Mucosa of descending colon (tissue), 3 donors: Measurements from ENCODE around the gene TXLNB. TPM values are rescaled to one million over a fixed set of nuclear protein-coding genes. Genes with fewer than 3 reads are reported as not detected.

Experiments
- ATAC-seq: fragments of 200-7000 bp; cut with Tn5 transposase; one replicate; pipeline ENCODE4 v1.9.1; 2020; ENCODE audit warnings: mild to moderate bottlenecking, moderate library complexity
- DNase-seq, 3 donors: peaks; one replicate each; pipeline ENCODE4 v3.0.0-alpha.2; 2020
- H3K36me3 ChIP-seq: fragments of 200-600 bp; one replicate; pipeline ENCODE4 v1.8.0; 2021; ENCODE audit warnings: low read depth, mild to moderate bottlenecking
- H3K4me1 ChIP-seq: fragments of 200-600 bp; one replicate; pipeline ENCODE4 v1.8.0; 2021; ENCODE audit warnings: low read depth, mild to moderate bottlenecking
- H3K4me3 ChIP-seq: fragments of 200-600 bp; one replicate; pipeline ENCODE4 v1.8.0; 2021; ENCODE audit warnings: mild to moderate bottlenecking
- H3K9me3 ChIP-seq: fragments of 200-600 bp; one replicate; pipeline ENCODE4 v1.8.0; 2021; ENCODE audit warnings: mild to moderate bottlenecking
- intact Hi-C, 2 donors: fragments of 100-400 bp; cut with DNase I in 1 of 2; cut with micrococcal nuclease in 1 of 2; formaldehyde crosslinking; loops; one replicate each; pipeline versions ENCODE4 v1.11.0 to v1.11.1; 2022; cut with DNase I, micrococcal nuclease
- total RNA-seq, 3 donors: library from RNA; stranded (reverse); fragmentation: NEBNext Ultra II Directional in 2 of 3; extraction: Animal tissue kit (Norgen Biotek cat#: 25700) in 2 of 3; gene quantifications; one replicate each; pipeline versions ENCODE4 v1.2.1 to v1.2.4, GENCODE V29; 2021 to 2023
- TF ChIP-seq, protein P1 (sequence below): fragments of 200-600 bp; IDR thresholded peaks from one replicate; pipeline ENCODE4 v1.8.0; 2022; ENCODE audit warnings: antibody characterized with exemption, mild to moderate bottlenecking
- donor health status: DM: no; HTN: no; CAD: no; lungs with moderate emphysema.
- donor health status: DM: no; HTN: no; CAD: no.
- donor health status: DM: no; HTN: yes; CAD: no.

TXLNB gene
- total RNA-seq, 3 donors from 2014 or later, result 0.29 to 0.89 (median 0.36) TPM

DNA sequence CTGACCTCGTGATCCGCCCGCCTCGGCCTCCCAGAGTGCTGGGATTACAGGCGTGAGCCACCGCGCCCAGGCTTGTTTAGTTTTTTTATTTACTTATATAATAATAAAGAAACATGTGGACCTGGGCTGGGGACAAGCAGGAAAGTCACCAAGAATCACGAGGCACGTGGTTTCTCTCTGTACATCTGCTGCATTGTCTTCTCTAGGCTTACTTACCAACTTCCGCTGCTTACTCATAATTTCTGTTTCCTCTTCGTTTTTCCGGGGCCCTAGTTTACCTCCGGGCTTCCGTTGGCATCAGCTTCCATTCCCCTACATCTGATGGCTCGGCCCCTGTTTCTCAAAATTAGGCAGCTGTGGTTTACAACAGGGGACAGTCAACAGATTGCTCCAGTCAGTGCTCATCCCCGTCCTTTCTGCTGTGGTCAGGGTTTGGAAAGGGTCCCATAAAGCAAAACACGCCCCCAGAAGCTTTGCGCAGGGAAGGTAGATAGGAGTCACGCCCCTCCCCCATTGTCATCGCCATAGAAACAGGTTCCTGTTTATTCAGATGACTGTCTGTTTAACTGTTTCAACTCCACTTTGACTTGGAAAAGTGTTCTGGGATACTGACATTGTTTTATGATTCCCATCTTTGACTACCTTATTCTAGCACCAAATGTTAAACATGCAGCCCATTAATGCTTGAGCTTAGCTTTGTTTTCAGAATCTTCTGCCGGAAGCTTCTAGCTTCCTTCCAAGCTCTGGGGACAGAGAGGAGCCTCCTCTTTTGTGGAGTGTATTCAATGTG lies 31.9 kb upstream of the TXLNB start:
- ATAC-seq (peak; percentile 82), DNase-seq (peak; percentile 51 to 83 (median 66))
- TF ChIP-seq, protein P1, sequence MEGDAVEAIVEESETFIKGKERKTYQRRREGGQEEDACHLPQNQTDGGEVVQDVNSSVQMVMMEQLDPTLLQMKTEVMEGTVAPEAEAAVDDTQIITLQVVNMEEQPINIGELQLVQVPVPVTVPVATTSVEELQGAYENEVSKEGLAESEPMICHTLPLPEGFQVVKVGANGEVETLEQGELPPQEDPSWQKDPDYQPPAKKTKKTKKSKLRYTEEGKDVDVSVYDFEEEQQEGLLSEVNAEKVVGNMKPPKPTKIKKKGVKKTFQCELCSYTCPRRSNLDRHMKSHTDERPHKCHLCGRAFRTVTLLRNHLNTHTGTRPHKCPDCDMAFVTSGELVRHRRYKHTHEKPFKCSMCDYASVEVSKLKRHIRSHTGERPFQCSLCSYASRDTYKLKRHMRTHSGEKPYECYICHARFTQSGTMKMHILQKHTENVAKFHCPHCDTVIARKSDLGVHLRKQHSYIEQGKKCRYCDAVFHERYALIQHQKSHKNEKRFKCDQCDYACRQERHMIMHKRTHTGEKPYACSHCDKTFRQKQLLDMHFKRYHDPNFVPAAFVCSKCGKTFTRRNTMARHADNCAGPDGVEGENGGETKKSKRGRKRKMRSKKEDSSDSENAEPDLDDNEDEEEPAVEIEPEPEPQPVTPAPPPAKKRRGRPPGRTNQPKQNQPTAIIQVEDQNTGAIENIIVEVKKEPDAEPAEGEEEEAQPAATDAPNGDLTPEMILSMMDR, result no peak
- no peak overlapping the region for H3K4me3 ChIP-seq
- no peaks in the 10 kb centered on the region for H3K4me1 ChIP-seq
- intact Hi-C loops, result no loop called here
- H3K36me3 ChIP-seq, result no peaks in the 10 kb centered on the region
- H3K9me3 ChIP-seq, result no peaks in the 10 kb centered on the region

- intact Hi-C loops, result no loop called here
- no peaks in the 10 kb centered on the region for H3K4me1 ChIP-seq
- DNase-seq (no peak), ATAC-seq (no peak)
- TF ChIP-seq, protein P1, result no peak
- H3K9me3 ChIP-seq, result no peaks in the 10 kb centered on the region
- H3K4me3 ChIP-seq, result no peak overlapping the region
- H3K36me3 ChIP-seq, result no peaks in the 10 kb centered on the region
These were observed 28.3 kb upstream of the TXLNB start for GRCh38 chr6:139320081-139320480.

DNA sequence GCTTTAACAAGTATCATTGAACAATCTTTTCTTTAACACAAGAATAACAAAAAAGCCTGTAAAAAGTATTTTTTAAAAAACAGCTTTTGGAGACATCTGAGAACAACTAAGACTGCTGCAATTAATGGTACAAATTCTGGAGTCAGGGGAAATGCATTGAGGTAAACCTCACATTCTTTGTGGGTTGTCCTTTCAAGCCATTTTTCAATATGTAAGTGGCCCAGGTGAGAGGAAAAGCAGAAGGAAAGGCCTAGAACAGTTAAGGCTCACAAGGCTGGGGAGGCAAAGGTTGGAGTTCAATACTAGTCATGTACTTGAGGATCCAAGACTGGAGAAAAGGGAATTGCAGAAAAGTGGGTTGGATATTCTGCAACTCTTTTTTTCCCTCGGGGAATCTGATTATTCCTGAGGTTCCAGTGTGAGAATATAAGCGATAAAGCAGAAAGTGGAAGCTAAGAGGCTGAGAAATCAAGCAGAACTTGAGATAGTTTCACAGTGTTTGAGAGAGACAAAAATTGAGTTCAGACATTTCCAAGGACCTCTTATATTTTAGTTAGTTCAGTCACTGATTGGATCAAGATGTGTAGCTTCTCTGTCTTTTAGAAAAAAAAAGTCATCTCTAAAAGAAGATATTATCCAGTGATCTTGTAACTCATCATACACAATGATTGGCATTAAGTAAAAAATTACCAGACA lies 25.0 kb upstream of the TXLNB start:
- no peaks in the 10 kb centered on the region for H3K36me3 ChIP-seq
- TF ChIP-seq, protein P1, result no peak
- intact Hi-C loops, result no loop called here
- no peak overlapping the region for H3K4me3 ChIP-seq
- no peaks in the 10 kb centered on the region for H3K4me1 ChIP-seq
- DNase-seq, result no peak
- no peak for ATAC-seq
- H3K9me3 ChIP-seq, result no peaks in the 10 kb centered on the region

DNA sequence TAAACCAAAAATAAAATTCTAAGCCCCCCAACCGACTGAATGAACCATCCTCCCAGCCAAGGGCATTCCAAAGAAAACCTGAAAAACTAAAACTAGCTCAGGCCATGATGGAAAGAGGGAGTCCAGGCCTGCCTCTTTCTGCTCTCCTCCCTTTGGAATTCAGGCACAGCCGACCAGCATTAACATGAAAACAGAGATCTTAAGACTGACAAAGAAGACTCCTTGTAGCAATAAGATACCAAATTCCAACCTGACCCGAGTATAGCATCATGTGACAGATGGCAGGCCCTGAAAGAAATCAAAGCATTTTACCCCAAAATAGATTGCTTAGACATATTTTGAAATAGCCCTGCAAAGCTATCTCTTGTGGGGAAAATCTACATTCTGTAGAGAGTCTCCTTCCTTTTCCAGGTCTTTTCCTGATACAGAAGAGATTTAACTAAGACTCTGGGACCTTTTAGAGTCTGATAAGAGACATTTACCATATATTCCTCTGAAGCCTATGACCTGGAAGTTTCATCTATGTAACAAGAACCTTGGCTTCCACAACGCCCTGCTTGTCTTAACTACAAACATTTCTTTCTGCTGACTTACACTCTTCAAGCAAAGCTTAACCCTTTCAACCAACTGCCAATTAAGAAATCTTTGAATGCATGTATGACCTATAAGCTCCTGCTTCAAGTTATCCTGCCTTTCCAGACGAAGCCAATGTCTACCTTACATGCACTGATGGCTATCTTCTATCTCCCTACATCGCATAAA lies 22.2 kb upstream of the TXLNB start:
- DNase-seq (no peak), ATAC-seq (no peak)
- Histone ChIP-seq H3K36me3 (no peaks in the 10 kb centered on the region), H3K4me3 (no peak overlapping the region), H3K9me3 (no peaks in the 10 kb centered on the region), H3K4me1 (peaks cover 3% of the 10 kb centered on the region)
- TF ChIP-seq, protein P1, result no peak
- intact Hi-C loops, result no loop called here

GRCh38 chr6:139313229-139313628 lies 21.4 kb upstream of the TXLNB start:
- no peaks in the 10 kb centered on the region for H3K36me3 ChIP-seq
- no peak overlapping the region for H3K4me3 ChIP-seq
- no peaks in the 10 kb centered on the region for H3K9me3 ChIP-seq
- peaks cover 9% of the 10 kb centered on the region for H3K4me1 ChIP-seq
- intact Hi-C loops, result no loop called here
- DNase-seq (no peak), ATAC-seq (no peak)
- TF ChIP-seq, protein P1, result no peak
